ENCODE data around the gene PRM2.
A peak's percentile ranks its signal among the peaks of the same experiment; 100 is the strongest.
"Not testable (repeated sequence)": the region's sequence is repeated elsewhere in the genome, so short reads cannot be mapped to it uniquely, and the experiment has no call there.

The PRM2 gene

DNA sequence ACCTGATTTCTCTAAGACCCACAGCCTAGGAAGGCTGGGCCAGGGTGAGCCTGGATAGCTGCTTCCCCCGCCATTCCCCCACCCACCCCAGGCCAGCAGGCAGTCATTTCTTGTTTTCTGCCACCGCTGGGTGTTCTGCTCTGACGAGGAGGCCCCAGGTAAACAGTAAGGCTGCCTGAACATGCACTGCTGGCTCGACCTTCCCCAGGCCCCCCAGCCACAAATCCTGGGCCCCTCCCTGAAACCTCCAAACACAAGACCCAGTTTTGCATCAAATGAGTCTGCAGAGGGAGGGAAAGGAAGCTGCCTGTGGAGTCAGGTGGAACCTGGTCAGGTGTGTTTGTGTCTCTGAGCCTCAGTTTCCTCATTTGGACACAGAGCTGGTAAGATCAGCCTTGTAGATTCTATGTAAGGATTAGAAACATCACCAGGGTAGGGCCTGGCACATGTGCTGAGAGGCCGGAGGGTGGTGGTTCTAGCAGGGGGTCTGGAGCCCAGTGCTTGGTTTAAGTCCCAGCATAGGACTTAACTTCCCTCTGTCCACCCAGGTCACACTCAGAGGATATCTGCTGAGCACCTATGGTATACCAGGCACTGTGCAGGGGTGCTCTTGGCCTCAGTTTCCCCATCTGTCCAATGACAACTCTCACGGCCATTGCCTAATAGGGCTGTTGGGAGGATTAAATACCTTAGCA lies 23.7 kb upstream of the PRM2 start:
- DNase-seq (ENCODE audit: low read depth): no peak
- H3K4me3 ChIP-seq (ENCODE audit: low read depth, low read length): no peak overlapping the region
- TF ChIP-seq, protein P1, sequence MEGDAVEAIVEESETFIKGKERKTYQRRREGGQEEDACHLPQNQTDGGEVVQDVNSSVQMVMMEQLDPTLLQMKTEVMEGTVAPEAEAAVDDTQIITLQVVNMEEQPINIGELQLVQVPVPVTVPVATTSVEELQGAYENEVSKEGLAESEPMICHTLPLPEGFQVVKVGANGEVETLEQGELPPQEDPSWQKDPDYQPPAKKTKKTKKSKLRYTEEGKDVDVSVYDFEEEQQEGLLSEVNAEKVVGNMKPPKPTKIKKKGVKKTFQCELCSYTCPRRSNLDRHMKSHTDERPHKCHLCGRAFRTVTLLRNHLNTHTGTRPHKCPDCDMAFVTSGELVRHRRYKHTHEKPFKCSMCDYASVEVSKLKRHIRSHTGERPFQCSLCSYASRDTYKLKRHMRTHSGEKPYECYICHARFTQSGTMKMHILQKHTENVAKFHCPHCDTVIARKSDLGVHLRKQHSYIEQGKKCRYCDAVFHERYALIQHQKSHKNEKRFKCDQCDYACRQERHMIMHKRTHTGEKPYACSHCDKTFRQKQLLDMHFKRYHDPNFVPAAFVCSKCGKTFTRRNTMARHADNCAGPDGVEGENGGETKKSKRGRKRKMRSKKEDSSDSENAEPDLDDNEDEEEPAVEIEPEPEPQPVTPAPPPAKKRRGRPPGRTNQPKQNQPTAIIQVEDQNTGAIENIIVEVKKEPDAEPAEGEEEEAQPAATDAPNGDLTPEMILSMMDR (IDR thresholded peaks at IDR 0.05; ENCODE audit: low read depth, low read length, missing control alignments): no peak

DNA sequence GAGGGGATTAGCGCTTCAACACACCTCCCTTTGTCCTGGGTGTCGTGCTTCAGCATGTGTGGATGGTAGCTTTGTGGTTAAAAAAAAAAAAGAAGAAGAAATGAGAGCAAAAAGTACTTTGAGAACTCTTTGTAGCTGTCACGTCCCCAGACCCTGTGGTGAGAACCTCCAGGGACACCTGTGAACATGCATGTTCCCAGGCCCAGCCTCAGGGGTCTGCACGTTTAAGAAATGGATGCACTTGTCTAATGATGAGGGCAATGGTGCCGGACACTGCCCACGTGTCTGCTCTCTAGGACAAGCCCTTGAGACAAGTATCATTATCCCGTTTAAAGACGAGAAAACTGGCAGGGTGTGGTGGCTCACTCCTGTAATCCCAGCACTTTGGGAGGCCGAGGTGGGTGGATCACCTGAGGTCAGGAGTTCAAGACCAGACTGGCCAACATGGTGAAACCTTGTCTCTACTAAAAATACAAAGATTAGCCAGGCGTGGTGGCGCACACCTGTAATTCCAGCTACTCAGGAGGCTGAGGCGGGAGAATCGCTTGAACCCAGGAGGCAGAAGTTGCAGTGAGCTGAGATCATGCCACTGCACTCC lies 22.8 kb upstream of the PRM2 start:
- peak; percentile 38 for DNase-seq (ENCODE audit: low read depth)
- not testable (repeated sequence) for H3K4me3 ChIP-seq (ENCODE audit: low read depth, low read length)

- TF ChIP-seq, protein P1 (IDR thresholded peaks at IDR 0.05; ENCODE audit: low read depth, low read length, missing control alignments): no peak
- DNase-seq (ENCODE audit: low read depth): no peak
- H3K4me3 ChIP-seq (ENCODE audit: low read depth, low read length): no peak overlapping the region
These were observed 22.0 kb upstream of the PRM2 start for GRCh38 chr16:11298143-11298900.

GRCh38 chr16:11297492-11298142 lies 21.3 kb upstream of the PRM2 start:
- peak overlapping the region; percentile 15 for H3K4me3 ChIP-seq (ENCODE audit: low read depth, low read length)
- TF ChIP-seq, protein P1 (IDR thresholded peaks at IDR 0.05; ENCODE audit: low read depth, low read length, missing control alignments): no peak
- peak; percentile 71 for DNase-seq (ENCODE audit: low read depth)

DNA sequence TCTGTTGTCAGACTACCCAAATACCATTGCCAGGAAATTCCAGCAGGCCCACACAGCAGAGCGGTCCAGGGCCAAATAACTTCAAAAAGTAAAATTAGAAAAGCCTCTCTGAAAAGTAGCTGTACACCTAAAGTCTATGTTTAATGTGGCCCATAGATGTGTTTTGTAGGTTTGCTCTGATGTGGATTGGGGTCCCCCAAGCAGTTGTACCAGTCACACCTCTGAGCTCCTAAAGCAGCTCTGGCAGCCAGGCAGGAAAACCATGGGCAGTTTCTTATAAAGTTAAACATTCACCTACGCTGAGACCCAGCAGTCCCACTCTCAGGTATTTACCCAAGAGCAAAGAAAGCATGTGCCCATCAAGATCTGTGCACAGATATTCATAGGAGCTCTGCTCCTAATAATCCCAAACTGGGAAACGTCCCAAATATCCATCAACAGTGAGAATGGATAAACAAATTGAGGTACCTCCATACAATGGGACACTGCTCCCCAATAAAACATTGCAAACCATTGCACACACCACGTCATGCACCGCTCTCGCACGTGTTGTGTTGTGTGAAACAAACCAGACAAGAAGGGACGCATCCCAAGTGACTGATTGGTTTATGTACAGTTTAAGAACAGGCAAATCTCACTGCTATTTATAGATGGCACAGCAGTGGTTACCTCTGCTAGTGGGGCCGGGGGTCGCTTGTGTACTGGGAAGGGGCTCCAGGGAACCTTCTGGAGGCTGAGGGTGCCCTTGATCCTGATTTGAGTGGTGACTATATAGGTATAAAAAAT lies 20.6 kb upstream of the PRM2 start:
- peak overlapping the region; percentile 15; the same call in 1 of the 2 replicates for H3K4me3 ChIP-seq (ENCODE audit: low read depth, low read length)
- no peak for DNase-seq (ENCODE audit: low read depth)
- TF ChIP-seq, protein P1 (IDR thresholded peaks at IDR 0.05; ENCODE audit: low read depth, low read length, missing control alignments): no peak

GRCh38 chr16:11296351-11296705 lies 20.0 kb upstream of the PRM2 start:
- no peak overlapping the region for H3K4me3 ChIP-seq (ENCODE audit: low read depth, low read length)
- no peak for DNase-seq (ENCODE audit: low read depth)
- TF ChIP-seq, protein P1 (IDR thresholded peaks at IDR 0.05; ENCODE audit: low read depth, low read length, missing control alignments): no peak
